Endothelial cell (in vitro differentiated cells): ENCODE data around the gene MAGED4. TPM values are rescaled to one million over a fixed set of nuclear protein-coding genes. Genes with fewer than 3 reads are reported as not detected.

Source experiments
- DNase-seq: peaks from one replicate; pipeline ENCODE4 v3.0.0; 2021; ENCODE audit warnings: low spot score
- H3K27ac Mint-ChIP-seq: one replicate; pipeline ENCODE4 v1.8.0; 2021; ENCODE audit warnings: mixed read lengths, inconsistent platforms; ENCODE audit not compliant: unreplicated experiment
- H3K27me3 Mint-ChIP-seq: one replicate; pipeline ENCODE4 v1.8.0; 2021; ENCODE audit warnings: mild to moderate bottlenecking, moderate library complexity, mixed read lengths, inconsistent platforms; ENCODE audit not compliant: unreplicated experiment
- H3K36me3 Mint-ChIP-seq: one replicate; pipeline ENCODE4 v1.8.0; 2021; ENCODE audit warnings: mild to moderate bottlenecking, low read depth, mixed read lengths, inconsistent platforms; ENCODE audit not compliant: unreplicated experiment
- H3K4me1 Mint-ChIP-seq: one replicate; pipeline ENCODE4 v1.8.0; 2021; ENCODE audit warnings: mild to moderate bottlenecking, mixed read lengths, inconsistent platforms; ENCODE audit not compliant: unreplicated experiment
- H3K4me3 Mint-ChIP-seq: one replicate; pipeline ENCODE4 v1.8.0; 2021; ENCODE audit warnings: mild to moderate bottlenecking, mixed read lengths, inconsistent platforms; ENCODE audit not compliant: unreplicated experiment
- H3K9me3 Mint-ChIP-seq: one replicate; pipeline ENCODE4 v1.8.0; 2021; ENCODE audit warnings: mixed read lengths, inconsistent platforms; ENCODE audit not compliant: unreplicated experiment
- total RNA-seq: library from RNA; stranded (reverse); fragmentation: NEBNext Ultra II Directional; extraction: Animal tissue kit (Norgen Biotek cat#: 25700); gene quantifications from one replicate; pipeline ENCODE4 v1.2.1, GENCODE V29; 2021; ENCODE audit not compliant: unreplicated experiment
- TF ChIP-seq, protein P1 (sequence below): fragments of 200-600 bp; sonication (generic); IDR thresholded peaks from one replicate; pipeline ENCODE4 v1.5.0; 2021; ENCODE audit warnings: antibody characterized with exemption; ENCODE audit not compliant: unreplicated experiment

The MAGED4 gene
- total RNA-seq, 1 donor from 2014 or later: 111 TPM

DNA sequence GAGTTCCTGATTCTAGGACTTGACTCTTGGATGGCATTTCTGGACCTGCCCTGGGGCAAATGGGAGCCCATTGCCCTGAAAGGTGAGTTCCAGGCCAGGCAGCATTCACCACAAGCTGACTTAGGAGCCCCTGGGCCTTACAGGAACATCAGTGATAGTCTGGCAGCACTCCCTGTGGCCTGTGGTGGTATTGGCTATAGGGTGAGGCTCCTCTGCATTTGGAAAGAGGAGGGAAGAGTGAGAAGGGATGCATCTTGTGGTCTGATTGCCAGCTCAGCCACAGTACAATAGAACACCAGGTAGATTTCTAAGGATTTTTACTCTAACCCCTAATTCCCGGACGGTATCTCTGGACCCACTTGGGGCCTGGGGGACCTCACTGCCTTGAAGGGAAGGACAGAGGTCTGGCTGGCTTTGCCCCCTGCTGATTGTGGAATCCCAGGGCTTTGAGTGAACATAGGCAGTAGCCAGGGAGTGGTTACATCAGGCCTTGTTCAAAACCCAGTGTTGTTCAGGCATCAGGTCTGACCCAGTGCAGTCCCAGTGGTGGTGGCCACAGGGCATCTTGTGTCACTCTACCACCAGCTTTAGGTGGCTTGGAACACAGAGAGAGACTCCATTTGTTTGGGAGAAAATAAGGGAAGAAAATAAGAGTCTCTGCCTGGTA, 32.9 kb downstream of the MAGED4 start:
- H3K9me3 Mint-ChIP-seq: no peaks in the 10 kb centered on the region
- DNase-seq: peak; percentile 10
- no peaks in the 10 kb centered on the region for H3K4me1 Mint-ChIP-seq
- no peak overlapping the region for H3K4me3 Mint-ChIP-seq
- peaks cover 3% of the 10 kb centered on the region for H3K36me3 Mint-ChIP-seq
- TF ChIP-seq, protein P1, sequence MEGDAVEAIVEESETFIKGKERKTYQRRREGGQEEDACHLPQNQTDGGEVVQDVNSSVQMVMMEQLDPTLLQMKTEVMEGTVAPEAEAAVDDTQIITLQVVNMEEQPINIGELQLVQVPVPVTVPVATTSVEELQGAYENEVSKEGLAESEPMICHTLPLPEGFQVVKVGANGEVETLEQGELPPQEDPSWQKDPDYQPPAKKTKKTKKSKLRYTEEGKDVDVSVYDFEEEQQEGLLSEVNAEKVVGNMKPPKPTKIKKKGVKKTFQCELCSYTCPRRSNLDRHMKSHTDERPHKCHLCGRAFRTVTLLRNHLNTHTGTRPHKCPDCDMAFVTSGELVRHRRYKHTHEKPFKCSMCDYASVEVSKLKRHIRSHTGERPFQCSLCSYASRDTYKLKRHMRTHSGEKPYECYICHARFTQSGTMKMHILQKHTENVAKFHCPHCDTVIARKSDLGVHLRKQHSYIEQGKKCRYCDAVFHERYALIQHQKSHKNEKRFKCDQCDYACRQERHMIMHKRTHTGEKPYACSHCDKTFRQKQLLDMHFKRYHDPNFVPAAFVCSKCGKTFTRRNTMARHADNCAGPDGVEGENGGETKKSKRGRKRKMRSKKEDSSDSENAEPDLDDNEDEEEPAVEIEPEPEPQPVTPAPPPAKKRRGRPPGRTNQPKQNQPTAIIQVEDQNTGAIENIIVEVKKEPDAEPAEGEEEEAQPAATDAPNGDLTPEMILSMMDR: no peak
- H3K27me3 Mint-ChIP-seq: no peaks in the 10 kb centered on the region
- H3K27ac Mint-ChIP-seq: no peak overlapping the region

DNA sequence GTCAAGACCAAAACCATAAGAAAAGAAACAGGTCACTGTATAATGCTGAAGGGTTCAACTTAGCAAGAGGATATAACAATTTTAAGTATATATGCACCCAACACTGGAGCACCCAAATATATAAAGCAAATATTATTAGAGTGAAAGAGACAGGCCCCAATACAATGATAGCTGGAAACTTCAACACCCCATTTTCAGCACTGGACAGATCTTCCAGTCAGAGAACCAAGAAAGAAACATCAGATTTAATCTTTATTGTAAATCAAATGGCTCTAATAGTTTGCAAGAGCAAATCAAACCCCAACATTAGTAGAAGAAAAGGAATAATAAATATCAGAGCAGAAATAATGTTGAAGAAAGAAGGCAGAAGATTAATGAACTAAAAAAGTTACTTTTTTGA, 36.2 kb downstream of the MAGED4 start:
- Mint-ChIP-seq H3K9me3 (no peaks in the 10 kb centered on the region), H3K4me1 (no peaks in the 10 kb centered on the region), H3K27ac (no peak overlapping the region), H3K36me3 (peaks cover 3% of the 10 kb centered on the region), H3K4me3 (no peak overlapping the region), H3K27me3 (no peaks in the 10 kb centered on the region)
- TF ChIP-seq, protein P1: no peak
- no peak for DNase-seq

Other genes with a start within 250 kb of the MAGED4 start
- 129 TPM for gene MAGED4B, start 115.7 kb upstream of the MAGED4 start, total RNA-seq
- not detected for gene XAGE2, start 184.1 kb downstream of the MAGED4 start, total RNA-seq